Endothelial cell (in vitro differentiated cells): ENCODE results near the gene CLDN18. TPM values are rescaled to one million over a fixed set of nuclear protein-coding genes. Genes with fewer than 3 reads are reported as not detected.

ENCODE experiments used
- DNase-seq: peaks from one replicate; pipeline ENCODE4 v3.0.0; 2021; ENCODE audit warnings: low spot score
- H3K27ac Mint-ChIP-seq: one replicate; pipeline ENCODE4 v1.8.0; 2021; ENCODE audit warnings: mixed read lengths, inconsistent platforms; ENCODE audit not compliant: unreplicated experiment
- H3K27me3 Mint-ChIP-seq: one replicate; pipeline ENCODE4 v1.8.0; 2021; ENCODE audit warnings: mild to moderate bottlenecking, moderate library complexity, mixed read lengths, inconsistent platforms; ENCODE audit not compliant: unreplicated experiment
- H3K36me3 Mint-ChIP-seq: one replicate; pipeline ENCODE4 v1.8.0; 2021; ENCODE audit warnings: mild to moderate bottlenecking, low read depth, mixed read lengths, inconsistent platforms; ENCODE audit not compliant: unreplicated experiment
- H3K4me1 Mint-ChIP-seq: one replicate; pipeline ENCODE4 v1.8.0; 2021; ENCODE audit warnings: mild to moderate bottlenecking, mixed read lengths, inconsistent platforms; ENCODE audit not compliant: unreplicated experiment
- H3K4me3 Mint-ChIP-seq: one replicate; pipeline ENCODE4 v1.8.0; 2021; ENCODE audit warnings: mild to moderate bottlenecking, mixed read lengths, inconsistent platforms; ENCODE audit not compliant: unreplicated experiment
- H3K9me3 Mint-ChIP-seq: one replicate; pipeline ENCODE4 v1.8.0; 2021; ENCODE audit warnings: mixed read lengths, inconsistent platforms; ENCODE audit not compliant: unreplicated experiment
- long read RNA-seq: library from polyadenylated mRNA; unstranded; transcript quantifications from one replicate; pipeline ENCODE4 v2.0.0, GENCODE V29; 2020; ENCODE audit not compliant: unreplicated experiment
- total RNA-seq: library from RNA; stranded (reverse); fragmentation: NEBNext Ultra II Directional; extraction: Animal tissue kit (Norgen Biotek cat#: 25700); gene quantifications from one replicate; pipeline ENCODE4 v1.2.1, GENCODE V29; 2021; ENCODE audit not compliant: unreplicated experiment
- TF ChIP-seq, protein P1 (sequence below): fragments of 200-600 bp; sonication (generic); IDR thresholded peaks from one replicate; pipeline ENCODE4 v1.5.0; 2021; ENCODE audit warnings: antibody characterized with exemption; ENCODE audit not compliant: unreplicated experiment

Gene CLDN18
- total RNA-seq = not detected
- long read RNA-seq = 0 reads

DNA sequence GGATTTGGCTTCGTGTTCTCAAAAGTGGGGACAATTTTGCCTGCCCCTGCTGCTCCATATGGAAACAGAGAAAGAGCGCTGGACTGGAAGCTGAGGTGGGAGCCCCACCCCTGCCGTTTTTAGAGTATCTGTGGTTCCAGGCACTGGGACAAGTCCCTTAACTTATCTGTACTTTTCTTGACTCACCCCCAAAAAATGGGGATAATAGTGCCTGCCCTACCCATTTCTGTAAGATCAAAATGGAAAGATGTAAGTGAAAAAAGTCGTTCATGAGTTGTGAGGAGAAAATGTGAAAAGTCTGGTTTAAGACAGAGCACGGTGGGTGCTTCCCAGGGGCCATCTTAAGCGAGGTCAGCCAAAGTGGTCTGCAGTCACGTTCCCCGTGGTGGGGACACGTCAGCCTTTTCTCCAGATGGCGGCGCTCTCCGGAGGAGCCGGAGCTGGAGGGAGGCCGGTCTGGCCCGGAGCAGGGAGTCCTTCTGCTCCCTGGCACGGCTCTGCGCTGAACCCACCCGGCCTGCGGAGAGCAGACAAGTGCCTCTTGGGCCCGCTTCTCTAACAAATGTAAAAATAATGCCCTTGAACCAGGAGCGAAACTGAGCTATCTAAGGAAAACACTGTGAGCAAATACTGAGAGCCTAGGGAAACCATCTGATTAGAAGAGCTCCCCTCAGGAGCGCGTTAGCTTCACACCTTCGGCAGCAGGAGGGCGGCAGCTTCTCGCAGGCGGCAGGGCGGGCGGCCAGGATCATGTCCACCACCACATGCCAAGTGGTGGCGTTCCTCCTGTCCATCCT, at the start of gene CLDN18:
Gene CLDN18, plus strand, starts transcription at position 690 of the 797 bp plus-strand sequence. Its CDS starts 61 bp downstream, at position 751.
- Mint-ChIP-seq H3K4me1 (no peaks in the 10 kb centered on the region), H3K27me3 (no peaks in the 10 kb centered on the region), H3K36me3 (no peaks in the 10 kb centered on the region), H3K4me3 (no peak within 1 kb of the TSS), H3K27ac (no peak within 1 kb of the TSS), H3K9me3 (no peaks in the 10 kb centered on the region)
- TF ChIP-seq, protein P1, sequence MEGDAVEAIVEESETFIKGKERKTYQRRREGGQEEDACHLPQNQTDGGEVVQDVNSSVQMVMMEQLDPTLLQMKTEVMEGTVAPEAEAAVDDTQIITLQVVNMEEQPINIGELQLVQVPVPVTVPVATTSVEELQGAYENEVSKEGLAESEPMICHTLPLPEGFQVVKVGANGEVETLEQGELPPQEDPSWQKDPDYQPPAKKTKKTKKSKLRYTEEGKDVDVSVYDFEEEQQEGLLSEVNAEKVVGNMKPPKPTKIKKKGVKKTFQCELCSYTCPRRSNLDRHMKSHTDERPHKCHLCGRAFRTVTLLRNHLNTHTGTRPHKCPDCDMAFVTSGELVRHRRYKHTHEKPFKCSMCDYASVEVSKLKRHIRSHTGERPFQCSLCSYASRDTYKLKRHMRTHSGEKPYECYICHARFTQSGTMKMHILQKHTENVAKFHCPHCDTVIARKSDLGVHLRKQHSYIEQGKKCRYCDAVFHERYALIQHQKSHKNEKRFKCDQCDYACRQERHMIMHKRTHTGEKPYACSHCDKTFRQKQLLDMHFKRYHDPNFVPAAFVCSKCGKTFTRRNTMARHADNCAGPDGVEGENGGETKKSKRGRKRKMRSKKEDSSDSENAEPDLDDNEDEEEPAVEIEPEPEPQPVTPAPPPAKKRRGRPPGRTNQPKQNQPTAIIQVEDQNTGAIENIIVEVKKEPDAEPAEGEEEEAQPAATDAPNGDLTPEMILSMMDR = no peak
- DNase-seq = no peak

DNA sequence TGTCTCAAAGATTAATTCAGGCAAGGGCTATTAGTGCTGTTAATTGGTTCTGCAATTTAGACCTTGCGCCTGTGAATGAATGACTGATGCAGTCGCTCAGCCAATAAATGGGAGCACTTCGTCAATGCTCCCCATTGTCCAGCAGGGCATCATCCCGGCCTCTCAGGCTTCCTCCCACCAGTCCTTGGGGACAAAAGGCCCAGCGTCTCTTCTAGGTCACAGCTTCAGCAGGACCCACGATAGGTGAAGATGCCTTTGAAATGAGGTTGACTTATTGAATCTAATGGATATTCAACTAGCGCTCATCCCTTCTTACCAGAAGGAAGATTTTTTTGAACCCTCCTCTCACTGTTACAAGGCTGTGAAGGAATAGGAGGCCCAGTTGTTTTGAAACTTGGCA, 47.7 kb upstream of the CLDN18 start:
- TF ChIP-seq, protein P1 = no peak
- no peaks in the 10 kb centered on the region for H3K9me3 Mint-ChIP-seq
- DNase-seq = no peak
- H3K27me3 Mint-ChIP-seq = no peaks in the 10 kb centered on the region
- H3K4me1 Mint-ChIP-seq = peaks cover 2% of the 10 kb centered on the region
- no peak overlapping the region for H3K4me3 Mint-ChIP-seq
- H3K27ac Mint-ChIP-seq = no peak overlapping the region
- no peaks in the 10 kb centered on the region for H3K36me3 Mint-ChIP-seq

DNA sequence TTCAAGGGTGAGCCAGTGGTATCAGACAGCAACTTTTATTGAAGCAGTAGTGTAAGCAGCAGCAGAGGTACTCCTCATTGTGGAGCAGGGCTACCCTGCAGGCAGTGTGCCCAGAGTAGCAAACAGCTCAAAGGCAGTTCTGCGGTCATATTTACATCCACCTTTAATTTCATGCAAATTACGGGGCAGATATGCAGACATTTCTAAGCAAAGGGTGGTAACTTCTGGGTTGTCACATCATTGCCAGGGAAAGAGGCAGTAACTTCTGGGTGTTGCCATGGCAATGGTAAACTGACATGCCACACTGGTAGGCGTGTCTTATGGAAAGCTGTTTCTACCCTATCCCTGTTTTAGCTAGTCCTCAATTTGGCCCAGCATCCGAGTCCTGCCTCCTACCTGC, 46.5 kb upstream of the CLDN18 start:
- Mint-ChIP-seq H3K4me3 (no peak overlapping the region), H3K9me3 (no peaks in the 10 kb centered on the region), H3K27ac (no peak overlapping the region), H3K4me1 (no peaks in the 10 kb centered on the region), H3K27me3 (no peaks in the 10 kb centered on the region), H3K36me3 (no peaks in the 10 kb centered on the region)
- TF ChIP-seq, protein P1 = no peak
- no peak for DNase-seq

DNA sequence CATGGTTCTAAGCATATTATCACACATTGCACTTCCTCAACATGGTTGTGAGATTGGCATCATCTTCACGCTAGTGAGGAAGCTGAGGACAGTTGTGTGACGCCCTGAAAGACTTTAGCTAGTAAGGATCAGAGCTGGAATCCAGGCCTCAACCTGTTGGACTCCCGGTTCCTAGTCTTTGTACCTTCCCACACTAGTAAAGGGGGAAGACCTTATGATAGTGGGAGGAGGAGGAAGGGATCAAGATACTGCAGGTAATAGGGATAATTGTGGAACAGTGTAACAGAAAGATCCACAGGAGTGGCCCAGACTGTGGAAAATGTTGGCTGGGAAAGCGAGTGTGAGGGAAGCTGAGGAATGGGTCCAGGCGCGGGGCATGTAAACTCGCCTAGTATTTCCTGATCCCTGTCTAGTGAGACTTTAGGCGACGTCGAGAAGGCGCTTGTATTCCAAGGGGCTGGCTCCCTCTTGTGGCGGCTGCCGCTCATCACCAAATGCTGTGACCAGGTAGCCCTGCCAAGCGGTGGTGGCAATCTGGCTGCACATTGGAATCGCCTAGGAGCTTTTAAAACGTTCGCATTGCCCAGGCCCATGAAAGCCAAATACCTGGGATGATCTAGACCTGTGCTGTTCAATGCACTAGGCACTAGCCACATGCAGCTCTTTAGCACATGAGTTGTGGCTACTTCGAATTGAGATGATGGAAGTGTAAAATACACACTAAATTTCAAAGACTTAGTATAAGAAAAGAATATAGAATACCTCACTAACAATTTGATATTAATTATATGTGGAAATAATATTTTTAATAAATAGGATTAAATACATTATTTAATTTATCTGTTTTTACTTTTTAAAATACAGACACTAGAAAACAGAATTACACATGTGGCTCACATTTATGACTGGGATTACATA, 38.8 kb upstream of the CLDN18 start:
- Mint-ChIP-seq H3K36me3 (no peaks in the 10 kb centered on the region), H3K27me3 (no peaks in the 10 kb centered on the region), H3K9me3 (no peaks in the 10 kb centered on the region), H3K27ac (no peak overlapping the region), H3K4me1 (peaks cover 2% of the 10 kb centered on the region), H3K4me3 (no peak overlapping the region)
- TF ChIP-seq, protein P1 = peak; percentile 80
- DNase-seq = peak; percentile 90
